H1 (cell line): ENCODE data around the gene NEDD4. TPM values are rescaled to one million over a fixed set of nuclear protein-coding genes. Genes with fewer than 3 reads are reported as not detected.

Experiments used
- CTCF ChIA-PET: fragments of 300-600 bp; sonication (Branson Sonifier 250); formaldehyde crosslinking; loops from one replicate; lab custom pipeline; 2021; ENCODE audit not compliant: partially characterized antibody; lab: Charles Lee
- POLR2A ChIA-PET: fragments of 300-600 bp; sonication (Branson Sonifier 250); formaldehyde crosslinking; loops from one replicate; lab custom pipeline; 2021; ENCODE audit warnings: inconsistent platforms; ENCODE audit not compliant: partially characterized antibody; lab: Charles Lee
- DNase-seq, 2 experiments: peaks; one replicate each; pipeline versions ENCODE4 v3.0.0 to v3.0.0-alpha.2; 2010 to 2022; ENCODE audit warnings: low spot score in 2 of 2, low read depth in 1 of 2, mixed read lengths in 1 of 2
- FAIRE-seq: peaks from 2 replicates; lab custom pipeline; 2011; peaks lifted over from hg19 to GRCh38; lab: Jason Lieb, UNC
- H2AFZ ChIP-seq: 2 replicates; pipeline ENCODE4 v1.8.1; 2012; ENCODE audit warnings: low read length, inconsistent platforms
- H2AK5ac ChIP-seq: 2 replicates; pipeline ENCODE4 v1.6.1; 2013; ENCODE audit warnings: low read depth, low read length
- H2BK120ac ChIP-seq: replicated peaks from 2 replicates; pipeline ENCODE3; 2013; ENCODE audit warnings: low read depth, low read length, inconsistent platforms
- H2BK12ac ChIP-seq: 2 replicates; pipeline ENCODE4 v1.6.1; 2013; ENCODE audit warnings: low read depth, low read length
- H2BK15ac ChIP-seq: 2 replicates; pipeline ENCODE4 v1.6.1; 2013; ENCODE audit warnings: low read length
- H2BK20ac ChIP-seq: 2 replicates; pipeline ENCODE4 v1.6.1; 2013; ENCODE audit warnings: low read length
- H2BK5ac ChIP-seq: 2 replicates; pipeline ENCODE4 v1.6.1; 2013; ENCODE audit warnings: low read depth, low read length
- H3K14ac ChIP-seq: 2 replicates; pipeline ENCODE4 v1.6.1; 2013; ENCODE audit warnings: inconsistent platforms; ENCODE audit not compliant: insufficient read length
- H3K18ac ChIP-seq: 2 replicates; pipeline ENCODE4 v1.6.1; 2013; ENCODE audit warnings: low read length; ENCODE audit errors: extremely low read depth
- H3K23ac ChIP-seq: 2 replicates; pipeline ENCODE4 v1.6.1; 2013; ENCODE audit warnings: inconsistent platforms; ENCODE audit not compliant: insufficient read length
- H3K23me2 ChIP-seq: 2 replicates; pipeline ENCODE4 v1.6.1; 2013; ENCODE audit warnings: low read depth, low read length
- H3K27ac ChIP-seq: 2 replicates; pipeline ENCODE4 v1.6.1; 2011; ENCODE audit warnings: low read depth, low read length, inconsistent platforms
- H3K27me3 ChIP-seq, 4 experiments: replicated peaks in 1 of 4; 1 replicate in 1 of 4; 2 replicates in 3 of 4; pipeline versions ENCODE4 v1.6.1 to v1.8.1; 2011 to 2013; ENCODE audit warnings: low read length in 3 of 4, mild to moderate bottlenecking in 3 of 4, inconsistent platforms in 2 of 4, mixed read lengths in 2 of 4, moderate library complexity in 1 of 4; ENCODE audit not compliant: control insufficient read depth in 3 of 4, insufficient read depth in 3 of 4; ENCODE audit errors: extremely low read depth in 1 of 4
- H3K36me3 ChIP-seq, 4 experiments: 2 replicates each; pipeline versions ENCODE4 v1.6.1 to v1.8.1; 2011 to 2013; ENCODE audit warnings: mild to moderate bottlenecking in 4 of 4, low read length in 3 of 4, moderate library complexity in 2 of 4, control low read depth in 1 of 4, inconsistent platforms in 1 of 4; ENCODE audit not compliant: insufficient read depth in 4 of 4, control insufficient read depth in 2 of 4
- H3K4ac ChIP-seq: replicated peaks from 2 replicates; pipeline ENCODE3; 2013; ENCODE audit warnings: low read length, low read depth, mixed read lengths, inconsistent platforms; ENCODE audit not compliant: insufficient read length
- H3K4me1 ChIP-seq, 4 experiments: replicated peaks in 1 of 4; 1 replicate in 1 of 4; 2 replicates in 3 of 4; pipeline versions ENCODE4 v1.6.1 to v1.8.1; 2011 to 2013; ENCODE audit warnings: low read length in 3 of 4, inconsistent platforms in 2 of 4, mixed read lengths in 1 of 4; ENCODE audit not compliant: insufficient read depth in 4 of 4, control insufficient read depth in 3 of 4
- H3K4me2 ChIP-seq, 2 experiments: 2 replicates each; pipeline versions ENCODE4 v1.6.1 to v1.8.1; 2011 to 2013; ENCODE audit warnings: low read depth in 2 of 2, low read length in 2 of 2, control low read depth in 1 of 2, inconsistent platforms in 1 of 2, mild to moderate bottlenecking in 1 of 2; ENCODE audit not compliant: insufficient read depth in 1 of 2
- H3K4me3 ChIP-seq, 4 experiments: fragments of 200-600, 300-600 bp in 1 of 4; sonication (generic), shearing (Covaris generic), sonication (Bioruptor Twin) in 1 of 4; 2 replicates each; pipeline versions ENCODE4 v1.5.1 to v1.8.1; 2011 to 2016; ENCODE audit warnings: low read length in 4 of 4, low read depth in 3 of 4, control low read depth in 2 of 4, inconsistent platforms in 2 of 4, mild to moderate bottlenecking in 2 of 4, mixed read lengths in 1 of 4, moderate library complexity in 1 of 4; ENCODE audit not compliant: insufficient read depth in 2 of 4; ENCODE audit errors: extremely low read depth in 1 of 4
- H3K56ac ChIP-seq: replicated peaks from 2 replicates; pipeline ENCODE3; 2013; ENCODE audit warnings: low read depth, mild to moderate bottlenecking, mixed read lengths, low read length, inconsistent platforms; ENCODE audit not compliant: insufficient read length
- H3K79me1 ChIP-seq: 2 replicates; pipeline ENCODE4 v1.6.1; 2013; ENCODE audit warnings: low read depth, low read length, control low read depth
- H3K79me2 ChIP-seq, 2 experiments: 2 replicates each; pipeline versions ENCODE4 v1.6.1 to v1.8.1; 2012 to 2013; ENCODE audit warnings: low read length in 2 of 2, mild to moderate bottlenecking in 2 of 2, inconsistent platforms in 1 of 2; ENCODE audit not compliant: insufficient read depth in 2 of 2, control insufficient read depth in 1 of 2
- H3K9ac ChIP-seq, 4 experiments: replicated peaks in 1 of 4; 1 replicate in 1 of 4; 2 replicates in 3 of 4; pipeline versions ENCODE4 v1.6.1 to v1.8.1; 2011 to 2013; ENCODE audit warnings: low read depth in 3 of 4, low read length in 3 of 4, control low read depth in 2 of 4, mild to moderate bottlenecking in 2 of 4, moderate library complexity in 2 of 4, inconsistent platforms in 1 of 4; ENCODE audit errors: extremely low read depth in 1 of 4
- H3K9me3 ChIP-seq, 2 experiments: 2 replicates each; pipeline versions ENCODE4 v1.6.1 to v1.8.1; 2012 to 2013; ENCODE audit warnings: mild to moderate bottlenecking in 2 of 2, moderate library complexity in 2 of 2, control low read depth in 1 of 2, inconsistent platforms in 1 of 2, low read depth in 1 of 2, low read length in 1 of 2, mixed read lengths in 1 of 2; ENCODE audit not compliant: insufficient read depth in 2 of 2
- H4K20me1 ChIP-seq, 2 experiments: replicated peaks in 1 of 2; 2 replicates each; pipeline versions ENCODE3 to v1.8.1; 2011 to 2013; ENCODE audit warnings: inconsistent platforms in 2 of 2, low read length in 2 of 2, mild to moderate bottlenecking in 1 of 2; ENCODE audit not compliant: insufficient read depth in 2 of 2, control insufficient read depth in 1 of 2
- H4K5ac ChIP-seq: 2 replicates; pipeline ENCODE4 v1.6.1; 2013; ENCODE audit warnings: low read length, low read depth, mixed read lengths, inconsistent platforms; ENCODE audit not compliant: insufficient read length
- H4K8ac ChIP-seq: 2 replicates; pipeline ENCODE4 v1.8.0; 2013; ENCODE audit warnings: mild to moderate bottlenecking, moderate library complexity, low read length, inconsistent platforms; ENCODE audit not compliant: insufficient read depth; ENCODE audit errors: extremely low read depth
- H4K91ac ChIP-seq: replicated peaks from 2 replicates; pipeline ENCODE3; 2013; ENCODE audit warnings: low read length, mixed read lengths, inconsistent platforms; ENCODE audit not compliant: insufficient read length
- CREB1 ChIP-seq: IDR thresholded peaks from 2 replicates; pipeline ENCODE4 v1.6.1; 2012; ENCODE audit warnings: inconsistent platforms
- GTF2F1 ChIP-seq: IDR thresholded peaks from 2 replicates; pipeline ENCODE4 v1.6.1; 2012; ENCODE audit warnings: low read depth, low read length, improper control_type of control experiment, borderline replicate concordance
- KDM1A ChIP-seq: fragments of 200-600, 300-600 bp; sonication (generic); IDR thresholded peaks from 2 replicates; pipeline ENCODE4 v1.7.1; 2016; ENCODE audit warnings: mild to moderate bottlenecking, low read length, borderline replicate concordance
- MAFK ChIP-seq: IDR thresholded peaks from 2 replicates; pipeline ENCODE4 v1.6.1; 2012; ENCODE audit warnings: low read depth, mild to moderate bottlenecking, improper control_type of control experiment, low read length
- PHF8 ChIP-seq: fragments of 200-600 bp; sonication (generic); conservative IDR thresholded peaks from 2 replicates; pipeline ENCODE4 v1.7.1; 2012; ENCODE audit warnings: low read depth, mild to moderate bottlenecking, inconsistent platforms, low read length, moderate library complexity
- POLR2AphosphoS5 ChIP-seq: IDR thresholded peaks from 2 replicates; pipeline ENCODE4 v1.6.1; 2011; ENCODE audit warnings: low read depth, low read length
- POU5F1 ChIP-seq: IDR thresholded peaks from 2 replicates; pipeline ENCODE4 v1.6.1; 2011; ENCODE audit warnings: low read depth, mild to moderate bottlenecking, low read length, moderate library complexity
- SIX5 ChIP-seq: IDR thresholded peaks from 2 replicates; pipeline ENCODE4 v1.6.1; 2011; ENCODE audit warnings: mild to moderate bottlenecking, low read depth, low read length
- SP1 ChIP-seq: IDR thresholded peaks from 2 replicates; pipeline ENCODE4 v1.6.1; 2011; ENCODE audit warnings: low read depth, low read length
- TAF7 ChIP-seq: optimal IDR thresholded peaks from 2 replicates; pipeline ENCODE3; 2011; ENCODE audit warnings: low read depth, mild to moderate bottlenecking, inconsistent platforms, low read length, moderate library complexity, borderline replicate concordance
- WGBS, 2 experiments: shearing (Covaris generic) in 1 of 2; methylation state at CpG; one replicate each; pipeline versions ENCODE4 v1.1.6 to v1.1.7; 2013 to 2015; ENCODE audit warnings: low lambda C conversion rate in 2 of 2, mixed read lengths in 2 of 2, inconsistent platforms in 1 of 2, low coverage in 1 of 2, missing lambda C conversion rate in 1 of 2; ENCODE audit not compliant: insufficient replicate concordance in 2 of 2, insufficient coverage in 1 of 2, insufficient read length in 1 of 2; ENCODE audit errors: extremely low coverage in 1 of 2, missing lambda C conversion rate in 1 of 2; 5-methylcytosine and 5-hydroxymethylcytosine counted together
- polyA plus RNA-seq, 7 experiments: library from polyadenylated mRNA; depleted of rRNA in 3 of 7; stranded (reverse) in 5 of 7; unstranded in 2 of 7; fragments of >200 nt in 5 of 7; fragments of 200-250 nt in 2 of 7; gene quantifications; 1 replicate in 5 of 7; 2 replicates in 1 of 7; 4 replicates in 1 of 7; pipeline versions ENCODE4 v1.2.1 to v1.2.3, GENCODE V29; 2011 to 2013; ENCODE audit warnings: missing spikeins in 2 of 7, mixed read lengths in 2 of 7
- total RNA-seq: library from RNA; stranded (reverse); fragmentation: NEBNext Ultra II Directional; extraction: Animal tissue kit (Norgen Biotek cat#: 25700); gene quantifications from 2 replicates; pipeline ENCODE4 v1.2.1, GENCODE V29; 2021

Gene NEDD4
- total and polyA plus RNA-seq, 2 of the 8 experiments (the other 6 are each of a cell fraction or from before 2014, with no cell fraction given), result 0.95 to 3.9 TPM

- Histone ChIP-seq H3K4ac (no peak overlapping the region), H3K18ac (no peak overlapping the region), H2BK5ac (no peak overlapping the region), H3K27ac (no peak overlapping the region), H3K27me3 (no peaks in the 10 kb centered on the region), H3K23me2 (peaks cover 2% of the 10 kb centered on the region; the same call in 1 of the 2 replicates), H2BK12ac (no peak overlapping the region), H4K20me1 (no peaks in the 10 kb centered on the region), H3K4me2 (no peak overlapping the region), H3K4me1 (no peaks in the 10 kb centered on the region), H4K91ac (no peak overlapping the region), H2AFZ (peak overlapping the region; percentile 90), H2AK5ac (no peak overlapping the region; the same call in 1 of the 2 replicates), H2BK15ac (no peak overlapping the region), H3K9ac (no peak overlapping the region), H3K14ac (no peak overlapping the region), H3K23ac (no peak overlapping the region), H4K8ac (no peak overlapping the region), H4K5ac (no peak overlapping the region)
- CTCF ChIA-PET, result interaction anchor here (0.6 to 4.9 kb wide), 5 partner anchors 10 to 526 kb away, joined by 3 to 21 read pairs (median 4); no protein-coding TSS in a partner anchor
- FAIRE-seq, result no peak
- POLR2A ChIA-PET, result no interaction called here
- no peak for TF ChIP-seq POLR2AphosphoS5
- no peak for TF ChIP-seq SIX5
- TF ChIP-seq KDM1A, result no peak
- TF ChIP-seq PHF8, result no peak
- TF ChIP-seq POU5F1, result no peak
- TF ChIP-seq MAFK, result no peak
- TF ChIP-seq TAF7, result no peak
- no peak for TF ChIP-seq CREB1
- no peak for TF ChIP-seq SP1
- TF ChIP-seq GTF2F1, result no peak
- TF ChIP-seq, all 59 proteins: peak for 0
- no peak overlapping the region for H3K4me3 ChIP-seq
- H3K9me3 ChIP-seq, result no peaks in the 10 kb centered on the region
- WGBS, 2 experiments, result 77% methylated on average over 3 of the region's 3 CpGs; no CpG with 5 or more reads in 1 of the 2 experiments
- no peak overlapping the region for H3K56ac ChIP-seq
- H2BK120ac ChIP-seq, result no peak overlapping the region
- no peaks in the 10 kb centered on the region for H3K36me3 ChIP-seq
- no peaks in the 10 kb centered on the region for H3K79me2 ChIP-seq
- no peak overlapping the region for H2BK20ac ChIP-seq
- DNase-seq, result no peak
- no peaks in the 10 kb centered on the region for H3K79me1 ChIP-seq
These were observed 157.5 kb downstream of the NEDD4 start for GRCh38 chr15:55835866-55836265.
